Measurements from ENCODE around the gene CERS4.

GRCh38 chr19:8254286-8255001, 45.3 kb downstream of the CERS4 start:
- TF ChIP-seq EZH2 (optimal IDR thresholded peaks at IDR 0.05; ENCODE audit: low read depth, low read length) (no peak), CTCF (IDR thresholded peaks at IDR 0.05; ENCODE audit: low read length) (no peak)

All from MM.1S (cell line).